Stimulated activated CD4-positive, alpha-beta T cell treated with anti-CD3 and anti-CD28 coated beads, TNF-alpha, amount 100 ng/mL, for 48 hours (primary cell): ENCODE results near the gene CDH23.

Experiments
- DNase-seq, 3 donors: peaks; one replicate each; pipeline ENCODE4 v3.0.0-alpha.2; 2020; ENCODE audit warnings: low read depth in 3 of 3

The CDH23 gene

GRCh38 chr10:71743866-71744265 lies 347.1 kb downstream of the CDH23 start:
- DNase-seq, result no peak

- DNase-seq, result no peak
Observed at GRCh38 chr10:71744897-71745663, 348.4 kb downstream of the CDH23 start.

- DNase-seq, result no peak
Observed at GRCh38 chr10:71745664-71746250, 349.0 kb downstream of the CDH23 start.

GRCh38 chr10:71746344-71747037 lies 349.8 kb downstream of the CDH23 start:
- DNase-seq, result no peak

- DNase-seq, result no peak
Observed at GRCh38 chr10:71747039-71747531, 350.4 kb downstream of the CDH23 start.

- DNase-seq, result no peak
Observed at GRCh38 chr10:71747551-71748523, 351.1 kb downstream of the CDH23 start.

GRCh38 chr10:71748671-71749191 lies 352.0 kb downstream of the CDH23 start:
- peak in 2 of 3 donors; percentile 66 to 68 for DNase-seq

GRCh38 chr10:71749396-71749795 lies 352.7 kb downstream of the CDH23 start:
- DNase-seq, result no peak

GRCh38 chr10:71750124-71750841 lies 353.6 kb downstream of the CDH23 start:
- DNase-seq, result no peak

- DNase-seq, result no peak
Observed at GRCh38 chr10:71750986-71751385, 354.3 kb downstream of the CDH23 start.

- DNase-seq, result no peak
Observed at GRCh38 chr10:71751515-71752224, 354.9 kb downstream of the CDH23 start.

GRCh38 chr10:71752391-71753090 lies 355.8 kb downstream of the CDH23 start:
- DNase-seq, result no peak

- DNase-seq, result no peak
Observed at GRCh38 chr10:71753091-71753959, 356.6 kb downstream of the CDH23 start.

- no peak for DNase-seq
Observed at GRCh38 chr10:71753960-71754505, 357.3 kb downstream of the CDH23 start.

GRCh38 chr10:71754562-71754961 lies 357.8 kb downstream of the CDH23 start:
- DNase-seq, result no peak

- no peak for DNase-seq
Observed at GRCh38 chr10:71755179-71755879, 358.6 kb downstream of the CDH23 start.
